Measurements from ENCODE around the gene TP53RK. TPM values are rescaled to one million over a fixed set of nuclear protein-coding genes. Genes with fewer than 3 reads are reported as not detected.

Gene TP53RK
- total and polyA plus RNA-seq, 2 of the 13 experiments (the other 11 are each of a cell fraction or from before 2014, with no cell fraction given): 12.9 to 25.5 TPM

- H2AFZ ChIP-seq (ENCODE audit: low read length): peak overlapping the region; percentile 30
- no peaks in the 10 kb centered on the region for H4K20me1 ChIP-seq (ENCODE audit: insufficient read depth, low read length)
- ChIA-PET CTCF (ENCODE audit: low intra/inter-chr PET ratio, low total read pairs) (no interaction called here), POLR2A (interaction anchor here (0.6 to 2.2 kb wide), 11 partner anchors 16 to 167 kb away, joined by 3 to 10 read pairs (median 5); no protein-coding TSS in a partner anchor)
- H3K4me2 ChIP-seq (ENCODE audit: low read depth, low read length): peak overlapping the region; percentile 89
- peaks cover 0 to 5% of the 10 kb centered on the region in 2 experiments; a peak in 1 of 5 replicates for H3K27me3 ChIP-seq (ENCODE audit: control insufficient read depth in 1 of 2, insufficient read depth in 2 of 2, low read length in 2 of 2)
- FAIRE-seq (no peak), DNase-seq (ENCODE audit: low spot score) (no peak), ATAC-seq (no peak)
- H3K9ac ChIP-seq (ENCODE audit: insufficient read depth, low read depth, low read length): no peak overlapping the region
- in situ Hi-C loops (cut with HindIII; ENCODE audit: extremely low pct_ligation_motif_present, low pct_unique_long_range_greater_than_20kb) (no loop called here), intact Hi-C loops (cut with micrococcal nuclease; ENCODE audit: unreplicated experiment) (no loop called here)
- peak overlapping the region; percentile 69 to 90 (median 87); a peak in 5 of 6 replicates for H3K4me3 ChIP-seq (replicated peaks in 1 of 3; ENCODE audit: insufficient read depth in 1 of 3, low read depth in 2 of 3, low read length in 3 of 3)
- peaks cover 3 to 10% of the 10 kb centered on the region in 2 experiments; a peak in 3 of 5 replicates for H3K36me3 ChIP-seq (replicated peaks in 1 of 2; ENCODE audit: control insufficient read depth in 1 of 2, insufficient read depth in 2 of 2, low read length in 2 of 2)
- H3K9me3 ChIP-seq (ENCODE audit: low read length): no peaks in the 10 kb centered on the region
- H3K79me2 ChIP-seq (ENCODE audit: insufficient read depth, low read length): peaks cover 33% of the 10 kb centered on the region
- WGBS (ENCODE audit: low lambda C conversion rate): 50% methylated on average over 13 of the region's 13 CpGs
- H3K4me1 ChIP-seq (ENCODE audit: insufficient read depth, low read length): peaks cover 68% of the 10 kb centered on the region
- no peak overlapping the region for H3K27ac ChIP-seq (ENCODE audit: extremely low read length, insufficient read depth, low read length)
- TSS peak; percentile 69 for BruUV-seq (replicated peaks)
- TF ChIP-seq MYC (CRISPR knock-in tag; IDR thresholded peaks at IDR 0.05; ENCODE audit: borderline replicate concordance): no peak
- no peak for TF ChIP-seq KLF15 (CRISPR knock-in tag; IDR thresholded peaks at IDR 0.05; ENCODE audit: borderline replicate concordance)
- no peak for TF ChIP-seq TBP (CRISPR knock-in tag; IDR thresholded peaks at IDR 0.05)
- TF ChIP-seq ZZZ3 (CRISPR knock-in tag; IDR thresholded peaks at IDR 0.05; ENCODE audit: borderline replicate concordance): no peak
- TF ChIP-seq ZBTB8A (CRISPR knock-in tag; IDR thresholded peaks at IDR 0.05; ENCODE audit: borderline replicate concordance, low read depth): no peak
- no peak for TF ChIP-seq MXD4 (CRISPR knock-in tag; IDR thresholded peaks at IDR 0.05)
- TF ChIP-seq ZNF800 (CRISPR knock-in tag; IDR thresholded peaks at IDR 0.05): no peak
- TF ChIP-seq KDM5A (IDR thresholded peaks at IDR 0.05; ENCODE audit: borderline replicate concordance, low read length): no peak
- no peak for TF ChIP-seq ZNF17 (CRISPR knock-in tag; IDR thresholded peaks at IDR 0.05)
- TF ChIP-seq REST (IDR thresholded peaks at IDR 0.05; ENCODE audit: borderline replicate concordance in 1 of 2, low read depth in 1 of 2, low read length in 2 of 2): no peak
- no peak for TF ChIP-seq IKZF1 (IDR thresholded peaks at IDR 0.05)
Measured at GRCh38 chr20:46690219-46691106, 1.2 kb upstream of the TP53RK start.

Measured in HepG2 (cell line).